HG02885 (cell line): ENCODE measurements around the gene DENND1C.
"Not testable (repeated sequence)": the region's sequence is repeated elsewhere in the genome, so short reads cannot be mapped to it uniquely, and the experiment has no call there.

Experiments
- ATAC-seq: cut with Tn5 transposase; IDR thresholded peaks from one replicate; pipeline ENCODE4 v1.9.1; 2021; ENCODE audit warnings: mild to moderate bottlenecking; ENCODE audit not compliant: unreplicated experiment, poor library complexity

Gene DENND1C

GRCh38 chr19:6458695-6459261, 22.8 kb downstream of the DENND1C start:
- no peak for ATAC-seq

GRCh38 chr19:6457958-6458694, 23.5 kb downstream of the DENND1C start:
- no peak for ATAC-seq

- ATAC-seq, result no peak
Measured at GRCh38 chr19:6455924-6456323, 25.7 kb downstream of the DENND1C start.

DNA sequence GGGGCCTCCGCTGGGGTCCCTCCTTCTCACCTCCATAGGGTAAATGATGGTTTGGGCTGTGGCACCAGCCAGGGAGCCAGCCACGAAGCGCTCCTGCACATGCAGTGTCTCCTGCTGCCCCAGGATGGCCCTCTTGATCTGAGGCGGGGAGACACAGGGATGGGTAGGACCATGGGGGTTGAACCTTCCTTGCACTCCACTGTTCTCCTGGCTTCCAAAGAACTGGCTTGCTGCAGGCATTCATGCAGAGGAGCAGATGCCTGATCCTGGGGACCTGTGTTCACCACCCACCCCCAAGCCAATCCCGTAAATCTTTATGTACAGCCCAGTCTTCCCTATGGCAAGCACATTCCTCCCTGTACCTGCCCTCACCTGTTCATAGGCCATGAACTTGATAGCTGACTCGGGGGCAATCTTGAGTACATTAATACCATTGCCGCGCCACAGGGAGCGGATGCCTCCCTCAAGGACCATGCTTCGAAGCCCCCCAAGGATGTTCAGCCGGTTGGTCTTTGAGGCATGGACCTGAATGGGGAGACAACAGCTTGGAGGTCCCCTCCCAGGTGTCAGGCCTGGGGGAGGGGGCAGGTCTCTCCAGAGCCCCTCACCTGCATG, 27.5 kb downstream of the DENND1C start:
- ATAC-seq, result no peak

DNA sequence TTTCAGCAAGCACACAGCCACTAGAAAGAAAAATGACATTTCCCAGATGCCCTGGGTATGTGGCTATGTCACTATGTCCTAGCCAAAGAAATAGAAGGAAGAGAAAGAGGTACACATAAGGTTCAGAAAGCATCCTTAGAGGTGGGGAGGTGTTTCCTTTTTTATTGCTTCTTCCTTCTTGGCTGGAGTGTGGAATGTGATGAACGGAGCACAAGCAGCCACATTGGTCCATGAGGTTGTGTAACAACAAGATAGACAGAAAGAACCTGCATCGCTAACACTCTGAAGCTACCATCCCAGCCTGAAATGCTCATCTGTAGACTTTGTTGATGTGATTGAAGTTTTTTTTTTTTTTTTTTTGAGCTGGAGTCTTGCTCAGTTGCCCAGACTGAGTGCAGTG, 28.7 kb downstream of the DENND1C start:
- no peak for ATAC-seq

- ATAC-seq, result no peak
Measured at GRCh38 chr19:6452223-6452614, 29.4 kb downstream of the DENND1C start.

DNA sequence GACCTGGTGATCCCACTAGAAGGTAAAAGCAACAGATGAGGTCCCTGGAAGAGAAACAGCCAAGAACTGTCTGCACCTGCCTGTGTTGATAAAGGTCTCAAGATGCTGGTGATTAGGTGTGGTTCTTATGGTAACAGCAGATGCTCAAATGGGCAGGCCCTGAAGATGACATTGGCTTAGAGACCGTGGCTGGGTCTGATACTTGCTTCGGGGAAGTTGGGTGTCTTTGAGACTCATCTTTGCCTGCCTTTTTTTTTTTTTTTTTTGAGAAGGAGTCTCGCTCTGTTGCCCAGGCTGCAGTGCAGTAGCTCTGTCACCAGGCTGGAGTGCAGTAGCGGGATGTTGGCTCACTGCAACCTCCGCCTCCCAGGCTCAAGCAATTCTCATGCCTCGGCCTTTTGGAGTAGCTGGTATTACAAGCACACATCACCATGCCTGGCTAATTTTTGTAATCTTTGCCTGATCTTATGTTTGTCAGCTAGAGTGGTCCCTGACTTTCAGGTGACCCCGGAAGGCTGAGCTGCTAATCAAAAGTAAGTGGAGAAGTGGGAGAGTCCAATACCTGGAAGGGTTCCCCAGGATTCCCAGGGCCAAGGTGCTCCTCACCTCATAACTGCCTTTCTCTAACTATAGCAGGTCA, 29.9 kb downstream of the DENND1C start:
- no peak for ATAC-seq

DNA sequence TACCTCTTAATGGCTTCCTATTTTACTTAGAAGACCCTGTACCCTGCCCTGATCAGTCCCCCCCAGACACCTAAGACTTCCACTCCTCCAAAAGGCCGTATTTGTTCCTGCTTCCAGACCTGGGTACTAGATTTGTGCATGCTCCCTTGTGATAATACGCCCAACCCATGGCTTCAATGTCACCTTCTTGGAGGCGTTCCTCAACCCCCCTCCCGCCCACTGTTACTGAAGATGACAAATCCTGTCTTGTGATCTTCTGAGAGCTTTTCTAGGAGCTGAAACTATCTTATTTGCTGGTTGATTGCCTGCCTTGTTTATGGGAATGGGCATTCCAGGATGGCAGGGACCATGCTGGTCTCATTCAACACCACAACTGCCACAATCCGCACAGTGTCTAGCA, 31.4 kb downstream of the DENND1C start:
- ATAC-seq, result no peak

DNA sequence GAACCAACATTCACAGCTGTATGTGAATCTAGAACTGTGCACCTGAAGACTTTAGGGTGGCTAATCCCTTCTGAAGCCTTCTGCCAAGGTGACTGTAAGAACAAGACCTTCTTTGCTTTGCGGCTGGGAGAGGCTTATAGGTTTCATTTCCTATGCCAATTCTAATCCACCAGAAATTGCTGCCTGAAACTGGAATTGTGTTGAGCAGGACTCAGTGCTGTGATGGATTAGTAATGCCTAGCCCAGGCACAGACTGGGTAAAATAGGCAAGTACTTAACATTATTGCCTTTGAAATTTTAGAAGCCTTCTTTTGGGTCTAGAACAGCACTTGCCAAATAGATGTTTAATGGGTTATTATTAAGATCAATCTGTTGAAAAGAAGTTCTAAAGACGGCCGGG, 33.5 kb downstream of the DENND1C start:
- no peak for ATAC-seq

GRCh38 chr19:6446452-6446851, 35.1 kb downstream of the DENND1C start:
- no peak for ATAC-seq

- ATAC-seq, result no peak
Measured at GRCh38 chr19:6443986-6444385, 37.6 kb downstream of the DENND1C start.

GRCh38 chr19:6442087-6442688, 39.4 kb downstream of the DENND1C start:
- no peak for ATAC-seq

DNA sequence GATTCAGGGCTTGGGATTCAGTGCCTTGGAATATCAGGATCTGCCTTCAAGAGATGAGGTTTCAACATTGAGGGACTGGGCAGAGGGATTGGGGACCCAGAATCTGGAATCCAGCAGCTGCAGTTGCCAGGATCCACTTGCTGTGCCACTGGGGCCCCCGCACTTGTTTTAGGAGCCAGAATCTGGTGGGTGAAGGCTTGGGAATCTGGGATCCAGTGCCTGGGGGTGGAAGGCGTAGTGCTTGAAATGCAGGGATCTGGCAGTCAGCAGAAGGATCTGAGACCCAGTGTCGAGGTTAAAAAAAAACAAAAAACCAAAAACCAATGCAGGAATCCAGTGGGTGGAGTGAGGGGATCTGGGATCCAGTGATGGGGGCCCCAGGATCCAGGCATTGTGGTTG, 40.7 kb downstream of the DENND1C start:
- no peak for ATAC-seq

GRCh38 chr19:6439743-6440142, 41.8 kb downstream of the DENND1C start:
- no peak for ATAC-seq

DNA sequence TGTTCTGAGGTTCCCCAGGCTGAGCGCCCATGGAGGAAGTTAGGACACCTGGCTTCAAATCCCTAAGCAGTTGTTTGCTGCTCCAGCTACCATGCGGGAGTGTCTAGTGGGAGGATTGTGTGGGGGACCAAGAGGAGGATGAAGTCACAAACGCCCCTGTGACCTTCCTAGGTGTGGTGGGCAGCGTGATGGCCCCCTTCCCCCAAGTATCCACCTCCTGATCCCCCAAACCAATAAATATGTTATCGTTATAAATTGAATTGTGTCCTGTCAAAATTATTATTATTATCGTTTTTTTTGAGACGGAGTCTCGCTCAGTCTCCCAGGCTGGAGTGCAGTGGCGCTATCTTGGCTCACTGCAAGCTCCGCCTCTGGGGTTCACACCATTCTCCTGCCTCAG, 47.9 kb downstream of the DENND1C start, which contains the start of gene SLC25A41:
SLC25A41 (minus strand) TSS at position 101 of the 400 bp plus-strand sequence; CDS start at position 31, 70 bp downstream.
- ATAC-seq, result no peak

- ATAC-seq, result no peak
Measured at GRCh38 chr19:6433165-6433564, 48.4 kb downstream of the DENND1C start.

- no peak for ATAC-seq
Measured at GRCh38 chr19:6431891-6432290, 49.7 kb downstream of the DENND1C start.

GRCh38 chr19:6429419-6430221, 52.0 kb downstream of the DENND1C start:
- no peak for ATAC-seq

DNA sequence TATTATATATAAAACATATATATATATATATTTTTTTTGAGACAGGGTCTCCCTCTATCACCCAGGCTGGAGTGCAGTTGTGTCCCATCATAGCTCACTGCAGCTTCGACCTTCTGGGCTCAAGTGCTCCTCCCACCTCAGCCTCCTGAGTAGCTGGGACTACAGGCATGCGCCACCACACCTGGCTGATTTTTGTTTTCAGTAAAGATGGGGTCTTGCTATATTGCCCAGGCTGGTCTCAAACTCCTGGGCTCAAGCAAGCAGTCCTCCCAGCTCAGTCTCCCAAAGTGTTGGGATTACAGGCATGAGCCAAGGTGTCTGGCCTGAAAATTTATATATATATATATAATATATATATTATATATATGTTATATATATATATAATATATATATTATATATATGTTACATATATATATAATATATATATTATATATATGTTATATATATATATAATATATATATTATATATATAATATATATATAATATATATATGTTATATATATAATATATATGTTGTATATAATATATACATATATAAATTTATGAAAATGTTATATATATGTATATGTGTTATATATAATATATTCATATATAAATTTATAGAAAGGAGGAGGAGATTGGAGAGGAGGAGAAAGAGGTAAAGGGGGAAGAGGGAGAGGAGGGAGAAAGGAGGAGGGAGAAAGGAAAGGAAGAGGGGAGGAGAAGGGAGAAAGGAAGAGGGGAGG, 52.7 kb downstream of the DENND1C start:
- not testable (repeated sequence) for ATAC-seq
